Measurements from ENCODE around the gene MUC20. TPM values are rescaled to one million over a fixed set of nuclear protein-coding genes. Genes with fewer than 3 reads are reported as not detected.
"Not testable (repeated sequence)": the region's sequence is repeated elsewhere in the genome, so short reads cannot be mapped to it uniquely, and the experiment has no call there.

The MUC20 gene
- total RNA-seq, 6 experiments from 2014 or later: 1.9 to 40.7 (median 22.6) TPM

DNA sequence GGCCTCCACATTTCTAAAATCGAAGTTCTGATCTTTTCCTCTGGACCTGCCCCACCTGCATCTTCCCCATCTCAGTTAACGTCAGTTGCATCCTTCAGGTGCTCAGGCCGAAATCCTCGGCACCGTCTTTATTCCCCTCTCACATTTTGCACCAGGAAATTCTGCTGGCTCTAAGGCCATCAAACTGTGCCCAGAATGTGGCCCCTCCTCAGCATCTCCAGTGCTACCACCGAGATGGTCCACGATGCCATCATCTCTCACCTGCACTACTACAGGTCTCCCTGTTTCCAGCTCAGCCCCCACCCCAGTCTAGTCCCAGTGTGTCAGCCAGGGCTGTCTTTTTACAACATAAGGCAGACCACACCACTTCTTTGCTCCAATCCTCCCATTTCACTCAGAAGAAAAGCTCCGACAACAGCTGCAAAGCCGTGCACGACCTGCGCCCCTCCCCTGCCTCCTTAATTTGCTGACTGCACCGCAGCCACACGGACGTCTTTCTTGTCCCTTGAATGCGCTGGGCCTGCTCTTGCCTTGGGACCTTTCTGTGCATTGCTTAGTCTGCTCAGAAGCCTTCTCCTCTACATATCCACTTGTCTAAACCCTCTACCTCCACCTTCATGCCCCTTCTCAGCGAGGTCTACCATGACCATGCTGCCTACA, 14.4 kb downstream of the MUC20 start:
- H3K9me3 ChIP-seq: no peaks in the 10 kb centered on the region
- H3K27me3 ChIP-seq: no peaks in the 10 kb centered on the region
- WGBS (ENCODE audit: insufficient coverage, low coverage, low lambda C conversion rate, missing lambda C conversion rate): 91% methylated on average over 11 of the region's 16 CpGs
- no peak overlapping the region for H3K4me3 ChIP-seq
- H3K36me3 ChIP-seq: peaks cover 4 to 59% (median 27%) of the 10 kb centered on the region in 4 donors
- no peak overlapping the region for H3K27ac ChIP-seq
- intact Hi-C loops (cut with DNase I): no loop called here
- DNase-seq: peak in 2 of 3 donors; percentile 11 to 20
- TF ChIP-seq, protein P1, sequence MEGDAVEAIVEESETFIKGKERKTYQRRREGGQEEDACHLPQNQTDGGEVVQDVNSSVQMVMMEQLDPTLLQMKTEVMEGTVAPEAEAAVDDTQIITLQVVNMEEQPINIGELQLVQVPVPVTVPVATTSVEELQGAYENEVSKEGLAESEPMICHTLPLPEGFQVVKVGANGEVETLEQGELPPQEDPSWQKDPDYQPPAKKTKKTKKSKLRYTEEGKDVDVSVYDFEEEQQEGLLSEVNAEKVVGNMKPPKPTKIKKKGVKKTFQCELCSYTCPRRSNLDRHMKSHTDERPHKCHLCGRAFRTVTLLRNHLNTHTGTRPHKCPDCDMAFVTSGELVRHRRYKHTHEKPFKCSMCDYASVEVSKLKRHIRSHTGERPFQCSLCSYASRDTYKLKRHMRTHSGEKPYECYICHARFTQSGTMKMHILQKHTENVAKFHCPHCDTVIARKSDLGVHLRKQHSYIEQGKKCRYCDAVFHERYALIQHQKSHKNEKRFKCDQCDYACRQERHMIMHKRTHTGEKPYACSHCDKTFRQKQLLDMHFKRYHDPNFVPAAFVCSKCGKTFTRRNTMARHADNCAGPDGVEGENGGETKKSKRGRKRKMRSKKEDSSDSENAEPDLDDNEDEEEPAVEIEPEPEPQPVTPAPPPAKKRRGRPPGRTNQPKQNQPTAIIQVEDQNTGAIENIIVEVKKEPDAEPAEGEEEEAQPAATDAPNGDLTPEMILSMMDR (IDR thresholded peaks at IDR 0.05): no peak
- no peak for TF ChIP-seq POLR2A (IDR thresholded peaks at IDR 0.05)
- no peak for ATAC-seq
- no peaks in the 10 kb centered on the region for H3K4me1 ChIP-seq

DNA sequence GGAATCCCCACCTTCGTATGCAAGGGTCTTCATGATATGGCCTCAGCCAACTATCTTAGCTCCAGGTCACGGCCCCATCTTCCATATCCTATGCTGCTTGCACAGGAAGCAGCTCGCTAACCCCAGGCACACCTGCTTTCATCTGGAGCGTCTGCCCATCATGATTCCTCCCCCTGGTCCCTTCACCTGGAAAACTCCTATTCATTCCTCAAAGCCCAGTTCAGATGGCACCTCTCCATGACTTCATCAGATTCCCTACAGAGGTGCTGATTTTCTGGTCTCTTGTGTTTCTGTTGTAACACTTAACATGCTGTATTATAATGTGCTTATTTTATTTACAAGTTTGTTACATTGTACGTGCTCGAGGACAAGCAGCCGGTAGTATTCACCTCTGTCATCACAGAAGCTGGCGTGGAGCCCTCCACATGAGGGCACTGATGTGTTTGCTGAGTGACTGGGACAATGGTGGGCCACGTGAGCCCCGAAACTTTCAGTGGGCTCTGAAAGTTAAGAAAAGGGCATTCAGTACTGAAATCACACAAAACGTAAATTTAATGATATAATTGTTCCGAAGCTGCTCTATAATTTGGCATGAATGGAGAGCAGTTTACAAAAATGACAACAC, 16.2 kb downstream of the MUC20 start:
- no peaks in the 10 kb centered on the region for H3K27me3 ChIP-seq
- no peak for ATAC-seq
- WGBS (ENCODE audit: insufficient coverage, low coverage, low lambda C conversion rate, missing lambda C conversion rate): 96% methylated on average over 12 of the region's 12 CpGs
- H3K9me3 ChIP-seq: no peaks in the 10 kb centered on the region
- H3K27ac ChIP-seq: no peak overlapping the region
- H3K4me3 ChIP-seq: no peak overlapping the region
- H3K36me3 ChIP-seq: peaks cover 4 to 44% (median 19%) of the 10 kb centered on the region in 4 donors
- no peaks in the 10 kb centered on the region for H3K4me1 ChIP-seq
- no peak for TF ChIP-seq POLR2A (IDR thresholded peaks at IDR 0.05)
- TF ChIP-seq, protein P1 (IDR thresholded peaks at IDR 0.05): no peak
- intact Hi-C loops (cut with DNase I): no loop called here
- peak; percentile 22 to 41 (median 32) for DNase-seq

DNA sequence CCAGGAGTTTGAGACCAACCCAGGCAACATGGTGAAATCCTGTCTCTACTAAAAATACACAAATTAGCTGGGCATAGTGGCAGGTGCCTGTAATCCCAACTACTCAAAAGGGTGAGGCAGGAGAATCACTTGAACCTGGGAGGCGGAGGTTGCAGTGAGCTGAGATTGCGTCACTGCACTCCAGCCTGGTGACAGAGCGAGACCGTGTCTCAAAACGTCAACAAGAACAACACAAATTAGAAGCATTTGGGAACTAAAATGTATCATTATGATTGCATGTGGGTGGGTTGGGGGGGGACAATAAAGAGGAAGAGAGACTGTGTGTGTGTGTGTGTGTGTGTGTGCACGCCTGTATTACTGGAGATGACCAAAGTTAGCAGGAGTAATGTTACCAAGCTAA, 17.0 kb downstream of the MUC20 start:
- H3K27ac ChIP-seq; H3K27me3 ChIP-seq; H3K9me3 ChIP-seq; H3K4me1 ChIP-seq; ATAC-seq; H3K4me3 ChIP-seq; intact Hi-C loops (cut with DNase I): not testable (repeated sequence)
- peak; percentile 10 to 31 (median 12) for DNase-seq
- WGBS (ENCODE audit: insufficient coverage, low coverage, low lambda C conversion rate, missing lambda C conversion rate): 62% methylated on average over 6 of the region's 6 CpGs
- peaks cover 4 to 37% (median 16%) of the 10 kb centered on the region in 4 donors for H3K36me3 ChIP-seq

GRCh38 chr3:195738274-195739044, 17.7 kb downstream of the MUC20 start:
- Histone ChIP-seq H3K4me3 (no peak overlapping the region), H3K4me1 (no peaks in the 10 kb centered on the region), H3K36me3 (peaks cover under 1 to 30% (median 13%) of the 10 kb centered on the region in 4 donors), H3K27me3 (no peaks in the 10 kb centered on the region), H3K27ac (no peak overlapping the region), H3K9me3 (no peaks in the 10 kb centered on the region)
- no peak for TF ChIP-seq POLR2A (IDR thresholded peaks at IDR 0.05)
- TF ChIP-seq, protein P1 (IDR thresholded peaks at IDR 0.05): no peak
- WGBS (ENCODE audit: insufficient coverage, low coverage, low lambda C conversion rate, missing lambda C conversion rate): 86% methylated on average over 13 of the region's 14 CpGs
- intact Hi-C loops (cut with DNase I): no loop called here
- ATAC-seq (peak in 1 of 4 donors; percentile 8), DNase-seq (peak; percentile 11 to 24 (median 20))

All from right lobe of liver (tissue), 6 donors.